NB4 (cell line): ENCODE results near the gene MEF2B.

Source experiments
- MYC ChIP-seq: IDR thresholded peaks from 2 replicates; pipeline ENCODE4 v1.6.1; 2011; ENCODE audit warnings: low read depth, low read length
- POLR2A ChIP-seq: IDR thresholded peaks from 2 replicates; pipeline ENCODE4 v1.6.1; 2011; ENCODE audit warnings: mild to moderate bottlenecking; ENCODE audit not compliant: insufficient read length; ENCODE audit errors: extremely low read depth
- TF ChIP-seq, protein P1 (sequence below): IDR thresholded peaks from one replicate; pipeline ENCODE4 v1.5.1; 2012; ENCODE audit warnings: low read depth, low read length

DNA sequence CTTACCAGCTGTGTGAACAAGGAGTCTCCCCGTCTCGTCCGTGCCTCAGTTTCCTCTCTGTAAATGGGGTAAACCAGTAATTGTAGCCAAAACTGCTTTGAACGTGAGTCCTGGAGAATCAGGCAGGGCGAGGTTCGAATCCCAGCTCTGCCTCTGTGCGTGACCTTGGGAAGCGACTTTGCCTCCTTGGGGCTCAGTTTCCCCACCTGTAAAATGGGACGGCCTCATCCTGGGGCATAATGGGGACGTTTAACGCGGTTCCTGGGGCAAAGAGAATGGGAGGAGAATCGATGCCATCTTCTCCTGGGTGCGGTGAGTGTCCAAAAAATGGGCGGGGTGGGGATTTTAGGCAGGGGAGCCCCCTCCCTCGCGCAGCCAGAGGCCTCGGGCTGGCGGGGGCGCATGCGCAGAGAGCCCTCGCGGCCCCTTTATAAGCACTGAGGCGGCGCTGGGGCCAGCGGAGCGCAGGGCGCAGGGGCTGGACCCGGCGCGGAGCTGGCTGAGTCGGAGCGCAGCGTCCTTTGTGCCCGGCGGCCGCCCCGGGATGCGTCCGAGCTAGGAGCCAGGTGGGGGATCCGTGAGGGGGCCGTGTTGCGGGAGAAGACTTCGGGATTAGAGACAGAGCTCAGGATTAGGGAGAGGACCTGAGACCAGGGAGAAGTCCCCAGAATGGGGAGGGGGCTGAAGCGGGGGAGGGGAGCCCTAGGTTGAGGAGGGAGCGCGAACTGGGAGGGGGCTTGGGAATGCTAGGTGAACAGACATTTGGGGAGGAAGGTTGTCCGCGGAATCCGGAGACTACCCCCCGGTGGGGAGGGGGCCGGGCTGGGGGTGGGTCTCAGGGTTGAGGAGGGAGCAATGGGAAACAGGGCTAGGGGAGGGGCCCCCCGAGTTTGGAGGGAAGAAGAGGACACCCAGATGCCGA is 41.7 kb upstream of the MEF2B start, which contains the start of gene NCAN:
- TF ChIP-seq, protein P1, sequence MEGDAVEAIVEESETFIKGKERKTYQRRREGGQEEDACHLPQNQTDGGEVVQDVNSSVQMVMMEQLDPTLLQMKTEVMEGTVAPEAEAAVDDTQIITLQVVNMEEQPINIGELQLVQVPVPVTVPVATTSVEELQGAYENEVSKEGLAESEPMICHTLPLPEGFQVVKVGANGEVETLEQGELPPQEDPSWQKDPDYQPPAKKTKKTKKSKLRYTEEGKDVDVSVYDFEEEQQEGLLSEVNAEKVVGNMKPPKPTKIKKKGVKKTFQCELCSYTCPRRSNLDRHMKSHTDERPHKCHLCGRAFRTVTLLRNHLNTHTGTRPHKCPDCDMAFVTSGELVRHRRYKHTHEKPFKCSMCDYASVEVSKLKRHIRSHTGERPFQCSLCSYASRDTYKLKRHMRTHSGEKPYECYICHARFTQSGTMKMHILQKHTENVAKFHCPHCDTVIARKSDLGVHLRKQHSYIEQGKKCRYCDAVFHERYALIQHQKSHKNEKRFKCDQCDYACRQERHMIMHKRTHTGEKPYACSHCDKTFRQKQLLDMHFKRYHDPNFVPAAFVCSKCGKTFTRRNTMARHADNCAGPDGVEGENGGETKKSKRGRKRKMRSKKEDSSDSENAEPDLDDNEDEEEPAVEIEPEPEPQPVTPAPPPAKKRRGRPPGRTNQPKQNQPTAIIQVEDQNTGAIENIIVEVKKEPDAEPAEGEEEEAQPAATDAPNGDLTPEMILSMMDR: no peak
- TF ChIP-seq MYC: no peak
- no peak for TF ChIP-seq POLR2A
